ENCODE measurements around the gene CACNA2D3.

CACNA2D3 gene

GRCh38 chr3:54356261-54357045 is 234.1 kb downstream of the CACNA2D3 start:
- Mint-ChIP-seq H3K27me3 (peaks cover 3% of the 10 kb centered on the region), H3K9me3 (ENCODE audit: low read depth) (peaks cover 5% of the 10 kb centered on the region), H3K4me1 (ENCODE audit: low read depth) (no peaks in the 10 kb centered on the region), H3K4me3 (no peak overlapping the region), H3K36me3 (no peaks in the 10 kb centered on the region), H3K27ac (no peak overlapping the region)

GRCh38 chr3:54357301-54357700 is 234.9 kb downstream of the CACNA2D3 start:
- H3K9me3 Mint-ChIP-seq (ENCODE audit: low read depth) = peaks cover 5% of the 10 kb centered on the region
- H3K4me3 Mint-ChIP-seq = no peak overlapping the region
- no peaks in the 10 kb centered on the region for H3K36me3 Mint-ChIP-seq
- peaks cover 5% of the 10 kb centered on the region for H3K27me3 Mint-ChIP-seq
- H3K27ac Mint-ChIP-seq = no peak overlapping the region
- no peaks in the 10 kb centered on the region for H3K4me1 Mint-ChIP-seq (ENCODE audit: low read depth)

GRCh38 chr3:54358316-54358715 is 236.0 kb downstream of the CACNA2D3 start:
- peaks cover 5% of the 10 kb centered on the region for H3K27me3 Mint-ChIP-seq
- H3K4me3 Mint-ChIP-seq = no peak overlapping the region
- no peaks in the 10 kb centered on the region for H3K4me1 Mint-ChIP-seq (ENCODE audit: low read depth)
- no peak overlapping the region for H3K27ac Mint-ChIP-seq
- H3K36me3 Mint-ChIP-seq = no peaks in the 10 kb centered on the region
- peaks cover 5% of the 10 kb centered on the region for H3K9me3 Mint-ChIP-seq (ENCODE audit: low read depth)

- no peak overlapping the region for H3K27ac Mint-ChIP-seq
- peaks cover 5% of the 10 kb centered on the region for H3K27me3 Mint-ChIP-seq
- H3K4me3 Mint-ChIP-seq = no peak overlapping the region
- H3K36me3 Mint-ChIP-seq = no peaks in the 10 kb centered on the region
- peaks cover 5% of the 10 kb centered on the region for H3K9me3 Mint-ChIP-seq (ENCODE audit: low read depth)
- no peaks in the 10 kb centered on the region for H3K4me1 Mint-ChIP-seq (ENCODE audit: low read depth)
Observed at GRCh38 chr3:54358969-54359694, 236.8 kb downstream of the CACNA2D3 start.

GRCh38 chr3:54360320-54360719 is 238.0 kb downstream of the CACNA2D3 start:
- peaks cover 2% of the 10 kb centered on the region for H3K27me3 Mint-ChIP-seq
- H3K36me3 Mint-ChIP-seq = no peaks in the 10 kb centered on the region
- H3K4me3 Mint-ChIP-seq = no peak overlapping the region
- H3K4me1 Mint-ChIP-seq (ENCODE audit: low read depth) = no peaks in the 10 kb centered on the region
- no peaks in the 10 kb centered on the region for H3K9me3 Mint-ChIP-seq (ENCODE audit: low read depth)
- no peak overlapping the region for H3K27ac Mint-ChIP-seq

- Mint-ChIP-seq H3K27me3 (peaks cover 2% of the 10 kb centered on the region), H3K4me1 (ENCODE audit: low read depth) (no peaks in the 10 kb centered on the region), H3K9me3 (ENCODE audit: low read depth) (no peaks in the 10 kb centered on the region), H3K36me3 (no peaks in the 10 kb centered on the region), H3K27ac (no peak overlapping the region), H3K4me3 (no peak overlapping the region)
Observed at GRCh38 chr3:54361746-54362283, 239.5 kb downstream of the CACNA2D3 start.

- Mint-ChIP-seq H3K36me3 (no peaks in the 10 kb centered on the region), H3K27ac (no peak overlapping the region), H3K4me1 (ENCODE audit: low read depth) (no peaks in the 10 kb centered on the region), H3K9me3 (ENCODE audit: low read depth) (no peaks in the 10 kb centered on the region), H3K4me3 (no peak overlapping the region), H3K27me3 (peaks cover 2% of the 10 kb centered on the region)
Observed at GRCh38 chr3:54366007-54366750, 243.8 kb downstream of the CACNA2D3 start.

GRCh38 chr3:54366839-54367238 is 244.5 kb downstream of the CACNA2D3 start:
- no peak overlapping the region for H3K27ac Mint-ChIP-seq
- H3K4me3 Mint-ChIP-seq = no peak overlapping the region
- H3K4me1 Mint-ChIP-seq (ENCODE audit: low read depth) = no peaks in the 10 kb centered on the region
- no peaks in the 10 kb centered on the region for H3K9me3 Mint-ChIP-seq (ENCODE audit: low read depth)
- H3K27me3 Mint-ChIP-seq = no peaks in the 10 kb centered on the region
- H3K36me3 Mint-ChIP-seq = no peaks in the 10 kb centered on the region

- Mint-ChIP-seq H3K4me3 (no peak overlapping the region), H3K9me3 (ENCODE audit: low read depth) (no peaks in the 10 kb centered on the region), H3K36me3 (no peaks in the 10 kb centered on the region), H3K27ac (no peak overlapping the region), H3K4me1 (ENCODE audit: low read depth) (no peaks in the 10 kb centered on the region), H3K27me3 (no peaks in the 10 kb centered on the region)
Observed at GRCh38 chr3:54372232-54372631, 249.9 kb downstream of the CACNA2D3 start.

- Mint-ChIP-seq H3K27me3 (no peaks in the 10 kb centered on the region), H3K27ac (no peak overlapping the region), H3K4me1 (ENCODE audit: low read depth) (no peaks in the 10 kb centered on the region), H3K9me3 (ENCODE audit: low read depth) (no peaks in the 10 kb centered on the region), H3K36me3 (no peaks in the 10 kb centered on the region), H3K4me3 (no peak overlapping the region)
Observed at GRCh38 chr3:54374214-54374852, 252.0 kb downstream of the CACNA2D3 start.

GRCh38 chr3:54376142-54376807 is 253.9 kb downstream of the CACNA2D3 start:
- Mint-ChIP-seq H3K27me3 (no peaks in the 10 kb centered on the region), H3K27ac (no peak overlapping the region), H3K4me3 (no peak overlapping the region), H3K36me3 (no peaks in the 10 kb centered on the region), H3K4me1 (ENCODE audit: low read depth) (no peaks in the 10 kb centered on the region), H3K9me3 (ENCODE audit: low read depth) (no peaks in the 10 kb centered on the region)

GRCh38 chr3:54376939-54377578 is 254.7 kb downstream of the CACNA2D3 start:
- Mint-ChIP-seq H3K27me3 (no peaks in the 10 kb centered on the region), H3K4me3 (no peak overlapping the region), H3K36me3 (no peaks in the 10 kb centered on the region), H3K4me1 (ENCODE audit: low read depth) (no peaks in the 10 kb centered on the region), H3K9me3 (ENCODE audit: low read depth) (no peaks in the 10 kb centered on the region), H3K27ac (no peak overlapping the region)

- Mint-ChIP-seq H3K9me3 (ENCODE audit: low read depth) (no peaks in the 10 kb centered on the region), H3K4me3 (no peak overlapping the region), H3K27me3 (no peaks in the 10 kb centered on the region), H3K27ac (no peak overlapping the region), H3K36me3 (no peaks in the 10 kb centered on the region), H3K4me1 (ENCODE audit: low read depth) (no peaks in the 10 kb centered on the region)
Observed at GRCh38 chr3:54378184-54378583, 255.8 kb downstream of the CACNA2D3 start.

GRCh38 chr3:54384279-54384678 is 261.9 kb downstream of the CACNA2D3 start:
- peaks cover 3% of the 10 kb centered on the region for H3K27me3 Mint-ChIP-seq
- no peaks in the 10 kb centered on the region for H3K4me1 Mint-ChIP-seq (ENCODE audit: low read depth)
- H3K9me3 Mint-ChIP-seq (ENCODE audit: low read depth) = no peaks in the 10 kb centered on the region
- no peaks in the 10 kb centered on the region for H3K36me3 Mint-ChIP-seq
- H3K27ac Mint-ChIP-seq = no peak overlapping the region
- no peak overlapping the region for H3K4me3 Mint-ChIP-seq
